Inflammatory macrophage treated with lipopolysaccharide for 4 hours (primary cell): ENCODE measurements around the gene TTLL11.
A peak's percentile ranks its signal among the peaks of the same experiment; 100 is the strongest.

ENCODE experiments used
- DNase-seq: peaks from one replicate; pipeline ENCODE4 v3.0.0-alpha.2; 2020

TTLL11 gene

DNA sequence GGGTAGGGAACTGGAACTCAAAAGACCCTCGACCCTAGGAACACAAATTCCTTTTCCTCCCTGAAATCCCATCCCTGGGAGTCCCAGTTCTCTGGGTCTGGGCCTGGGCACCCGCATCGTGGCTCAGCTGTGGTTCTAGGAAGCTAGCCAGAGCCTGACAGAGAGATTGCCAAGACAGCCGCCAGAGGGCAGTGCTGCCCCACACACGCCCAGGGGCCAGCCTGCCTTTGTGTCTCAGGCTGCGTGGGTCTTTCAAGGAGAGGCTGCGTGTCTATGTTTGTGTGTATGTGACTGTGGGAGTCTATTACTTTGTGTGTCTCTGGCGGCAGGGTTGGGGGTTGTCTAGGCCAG is 32.0 kb upstream of the TTLL11 start:
- DNase-seq, result peak; percentile 67

DNA sequence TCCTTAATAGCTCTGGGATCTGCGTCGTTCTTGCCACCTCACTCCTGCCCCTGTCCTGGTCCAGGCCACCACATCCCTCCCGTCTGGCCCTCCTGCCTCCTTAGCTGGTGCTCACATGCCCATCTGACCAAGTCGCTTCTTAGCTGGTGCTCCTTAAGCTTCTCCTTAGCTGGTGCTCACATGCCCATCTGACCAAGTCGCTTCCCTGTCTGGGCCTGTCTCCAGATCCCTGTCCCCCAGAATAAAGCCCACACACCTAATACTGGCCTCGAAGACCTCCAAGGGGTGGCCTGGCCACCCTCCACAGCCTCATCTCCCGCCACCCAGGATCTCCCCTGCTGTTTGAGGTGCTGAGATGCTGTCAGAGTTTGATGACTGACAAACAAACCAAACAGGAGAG is 31.4 kb upstream of the TTLL11 start:
- DNase-seq, result no peak

DNA sequence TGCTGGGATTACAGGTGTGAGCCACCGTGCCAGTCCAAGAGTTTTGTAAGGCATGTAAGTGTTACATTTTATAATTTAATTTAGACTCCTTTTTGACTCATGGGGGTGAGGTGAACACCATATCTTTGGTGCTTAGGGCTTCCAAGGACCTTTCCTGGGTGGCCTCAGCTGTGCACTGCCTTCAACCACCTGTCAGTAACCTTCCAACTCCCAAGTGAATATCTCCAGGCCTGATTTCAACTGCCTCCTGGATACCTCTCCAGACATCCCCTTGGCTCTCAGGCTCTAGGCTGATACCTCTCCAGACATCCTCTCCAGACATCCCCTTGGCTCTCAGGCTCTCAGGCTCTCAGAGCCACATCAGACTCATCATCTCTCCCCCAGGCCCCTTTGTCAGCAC is 30.9 kb upstream of the TTLL11 start:
- no peak for DNase-seq

DNA sequence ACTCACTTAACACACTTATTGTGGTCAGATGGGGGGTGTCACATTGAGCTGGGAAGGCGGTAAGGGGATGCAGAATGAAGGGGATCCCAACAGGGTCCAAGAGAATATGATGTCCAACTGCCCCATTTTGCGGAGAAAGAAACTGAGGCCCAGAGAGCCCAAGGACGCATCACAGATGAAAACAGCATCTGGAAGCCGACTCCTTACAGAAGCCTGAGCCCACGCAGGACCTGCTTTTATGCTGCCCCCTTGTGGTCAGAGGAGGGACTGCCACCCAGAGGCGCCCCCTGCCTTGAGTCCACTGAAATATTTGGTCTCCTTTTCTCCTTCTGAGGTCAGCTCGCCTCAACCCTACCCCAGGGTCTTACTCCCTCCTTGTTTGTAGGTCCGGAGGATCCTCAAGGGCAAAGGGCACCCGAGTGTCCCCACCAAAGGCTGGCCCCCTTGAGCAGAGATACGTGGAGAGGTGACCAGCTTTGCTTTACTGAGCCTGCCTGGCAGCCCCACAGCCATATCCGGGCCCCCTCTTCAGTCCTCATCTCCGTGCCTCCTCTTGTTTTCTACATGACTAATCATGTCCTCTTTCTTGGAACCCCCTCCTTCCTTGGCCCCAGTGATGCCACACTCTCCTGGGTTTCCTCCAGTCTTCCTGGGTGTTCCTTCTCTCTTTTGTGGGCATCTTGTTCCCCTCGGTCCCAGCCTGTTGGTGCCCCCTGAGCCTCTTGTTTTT is 30.0 kb upstream of the TTLL11 start:
- DNase-seq, result peak; percentile 55

DNA sequence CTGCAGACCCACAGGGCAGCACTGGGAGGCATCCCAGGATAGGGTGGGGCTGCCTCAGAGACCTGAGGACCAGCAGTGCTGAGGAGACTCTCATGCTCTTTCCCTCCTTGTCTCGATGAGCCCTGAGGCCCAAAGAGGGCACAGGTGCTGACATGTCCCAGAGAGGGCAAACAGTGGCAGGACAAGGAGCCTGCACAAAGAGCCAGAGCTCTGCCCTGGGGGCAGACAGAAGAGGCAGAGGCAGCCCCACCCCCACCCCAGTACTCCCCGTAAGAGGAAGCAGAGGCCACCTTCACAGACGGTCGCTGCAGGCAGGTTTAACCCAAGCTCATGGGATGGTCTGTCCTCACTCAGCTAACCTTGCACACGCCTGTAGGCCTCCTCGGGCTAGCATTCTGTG is 29.4 kb upstream of the TTLL11 start:
- DNase-seq, result no peak

DNA sequence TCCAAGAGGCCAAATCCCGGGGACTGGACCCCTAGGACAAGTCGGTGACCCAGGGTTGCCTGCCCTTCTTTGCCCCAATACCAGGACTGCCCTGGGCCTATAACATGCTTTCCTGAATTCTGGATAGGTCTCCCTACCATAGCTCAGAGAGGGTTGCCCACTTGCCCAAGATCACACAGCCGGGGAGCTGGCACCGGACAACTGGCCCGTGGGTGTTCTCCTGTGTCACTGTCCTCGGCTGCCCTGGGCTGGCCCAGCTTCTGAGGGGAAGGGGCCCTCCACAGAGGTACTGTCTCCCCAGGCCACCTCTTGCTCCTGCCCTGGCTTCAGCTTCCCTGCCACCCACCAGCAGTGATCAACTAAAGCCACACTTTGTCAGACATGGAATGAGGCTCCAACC is 28.8 kb upstream of the TTLL11 start:
- no peak for DNase-seq

DNA sequence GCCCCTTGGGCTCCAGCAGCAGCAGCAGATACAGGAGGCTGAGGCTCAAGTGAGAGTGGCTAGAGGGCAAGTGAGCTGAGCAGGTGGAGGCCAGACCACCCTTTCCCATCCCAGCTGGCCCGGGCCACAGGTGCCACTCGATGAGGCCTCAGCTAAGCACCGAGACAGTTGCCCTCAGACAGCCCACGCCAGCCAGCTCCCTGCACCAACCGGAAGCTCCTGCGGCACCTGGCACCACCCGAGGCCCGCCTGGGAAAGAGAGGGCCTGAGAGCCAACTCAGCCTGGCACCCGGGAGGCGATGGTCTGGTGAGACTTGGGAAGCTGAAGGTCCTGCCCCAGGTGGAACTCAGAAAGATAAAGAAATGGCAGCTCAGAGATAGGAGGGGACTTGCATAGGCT is 28.3 kb upstream of the TTLL11 start:
- DNase-seq, result no peak

DNA sequence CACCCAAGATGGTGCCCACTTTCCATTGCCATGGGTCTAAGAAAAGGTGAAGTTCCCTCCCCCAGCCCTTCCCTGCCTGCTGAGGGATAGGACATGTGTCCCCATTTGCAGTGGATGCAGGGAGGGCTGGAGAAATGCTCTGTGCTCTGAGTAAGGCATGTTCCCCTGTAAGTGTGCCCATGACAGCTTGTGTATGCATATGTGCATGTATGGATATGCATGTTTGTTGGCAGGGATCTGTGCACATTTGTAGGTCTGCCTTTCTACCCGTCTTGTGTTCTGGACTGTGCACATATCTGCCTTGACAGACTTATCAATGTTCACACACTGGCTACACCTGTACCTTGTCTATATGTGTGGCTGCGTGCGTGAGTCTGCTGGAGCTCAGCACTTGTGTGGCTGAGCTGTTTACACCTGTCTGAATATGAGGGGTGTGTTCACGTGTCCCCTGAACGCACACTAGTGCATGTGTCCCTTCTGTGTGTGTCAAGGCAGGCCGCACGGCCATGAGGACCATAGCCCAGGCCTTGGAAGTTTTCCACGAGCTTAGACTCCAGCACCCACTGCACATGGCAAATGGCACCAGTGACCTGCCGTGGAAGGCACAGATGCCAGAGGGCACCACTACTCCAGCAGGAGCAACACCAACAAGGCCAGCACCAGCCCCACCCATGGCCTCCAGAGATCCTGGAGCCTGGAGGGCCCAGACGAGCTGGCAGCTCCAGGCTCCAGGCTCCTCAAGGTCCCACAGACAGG is 27.4 kb upstream of the TTLL11 start:
- DNase-seq, result no peak

DNA sequence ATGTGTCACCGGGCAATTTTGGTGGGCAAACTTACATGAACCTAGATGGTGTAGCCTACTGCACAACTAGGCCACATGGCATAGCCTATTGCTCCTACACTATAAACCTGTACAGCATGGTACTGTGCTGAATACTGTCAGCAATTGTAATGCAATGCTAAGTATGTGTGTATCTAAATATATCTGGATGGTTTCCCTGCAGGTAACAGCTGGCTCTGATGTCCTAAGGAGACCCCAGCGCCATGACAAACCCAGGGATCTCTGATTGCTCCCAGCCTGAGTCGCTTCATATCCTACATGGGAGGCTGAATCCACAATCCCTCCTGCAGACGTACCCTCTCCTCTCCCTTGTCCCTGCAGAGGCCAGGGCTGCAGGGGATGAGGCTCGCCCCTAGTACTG is 26.6 kb upstream of the TTLL11 start:
- DNase-seq, result no peak

DNA sequence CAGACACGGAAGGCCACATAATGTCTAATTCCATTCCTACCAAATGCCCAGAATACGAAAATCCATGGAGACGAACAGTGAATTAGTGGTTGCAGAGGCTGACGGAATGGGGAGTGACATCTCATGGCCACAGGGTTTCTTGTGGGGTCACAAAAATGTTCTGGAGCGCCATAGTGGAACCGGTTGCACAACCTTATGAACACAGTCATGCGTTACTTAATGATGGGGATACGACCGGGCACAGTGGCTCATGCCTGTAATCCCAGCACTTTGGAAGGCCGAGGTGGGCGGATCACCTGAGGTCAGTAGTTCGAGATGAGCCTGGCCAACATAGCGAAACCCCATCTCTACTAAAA is 26.0 kb upstream of the TTLL11 start:
- DNase-seq, result no peak

DNA sequence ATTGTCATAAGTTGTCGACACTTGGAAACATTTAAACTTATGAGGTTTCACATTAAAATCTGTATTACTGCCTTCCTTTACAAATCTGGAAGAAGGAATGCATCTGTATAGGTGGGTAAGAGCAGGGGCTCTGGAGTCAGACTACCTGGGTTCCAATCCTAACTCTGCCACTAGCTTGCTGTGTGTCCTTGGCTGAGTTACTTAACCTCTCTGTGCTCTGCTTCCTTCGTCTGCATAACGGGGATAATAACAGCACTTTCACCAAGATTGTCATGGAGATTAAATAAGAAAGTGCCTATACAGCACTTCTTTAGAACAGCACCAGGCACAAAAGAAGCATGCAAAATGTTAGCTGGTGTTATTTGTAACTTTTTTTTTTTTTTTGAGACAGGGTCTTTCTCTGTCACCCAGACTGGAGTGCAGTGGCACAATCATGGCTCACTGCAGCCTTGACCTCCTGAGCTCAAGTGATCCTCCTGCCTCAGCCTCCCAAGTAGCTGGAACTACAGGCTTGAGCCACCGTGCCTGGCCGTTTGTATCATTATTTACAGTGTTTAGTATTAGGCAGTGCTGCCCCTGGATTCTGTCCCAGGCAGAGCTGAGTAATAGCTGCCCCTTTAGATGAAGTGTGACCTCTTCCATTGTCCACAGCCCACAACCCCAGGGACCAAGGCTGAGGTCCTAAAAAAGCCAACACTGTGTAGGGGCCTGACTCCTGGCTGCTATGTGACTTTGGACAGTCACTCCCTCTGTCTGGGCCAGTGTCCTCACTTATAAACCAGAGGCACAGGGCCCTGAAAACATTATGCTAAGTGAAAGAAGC is 25.4 kb upstream of the TTLL11 start:
- DNase-seq, result no peak

DNA sequence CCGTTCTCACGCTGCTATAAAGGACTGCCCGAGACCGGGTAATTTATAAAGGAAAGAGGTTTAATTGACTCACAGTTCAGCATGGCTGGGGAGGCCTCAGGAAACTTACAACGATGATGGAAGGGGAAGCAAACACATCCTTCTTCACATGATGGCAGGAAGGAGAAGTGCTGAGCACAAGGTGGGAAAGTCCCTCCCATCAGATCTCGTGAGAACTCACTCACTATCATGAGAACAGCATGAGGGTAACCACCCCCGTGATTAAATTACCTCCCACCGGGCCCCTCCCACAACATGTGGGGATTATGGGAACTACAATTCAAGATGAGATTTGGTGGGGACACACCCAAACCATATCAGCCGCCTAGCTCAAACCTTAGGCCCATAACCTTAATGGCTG is 24.1 kb upstream of the TTLL11 start:
- peak; percentile 17 for DNase-seq

DNA sequence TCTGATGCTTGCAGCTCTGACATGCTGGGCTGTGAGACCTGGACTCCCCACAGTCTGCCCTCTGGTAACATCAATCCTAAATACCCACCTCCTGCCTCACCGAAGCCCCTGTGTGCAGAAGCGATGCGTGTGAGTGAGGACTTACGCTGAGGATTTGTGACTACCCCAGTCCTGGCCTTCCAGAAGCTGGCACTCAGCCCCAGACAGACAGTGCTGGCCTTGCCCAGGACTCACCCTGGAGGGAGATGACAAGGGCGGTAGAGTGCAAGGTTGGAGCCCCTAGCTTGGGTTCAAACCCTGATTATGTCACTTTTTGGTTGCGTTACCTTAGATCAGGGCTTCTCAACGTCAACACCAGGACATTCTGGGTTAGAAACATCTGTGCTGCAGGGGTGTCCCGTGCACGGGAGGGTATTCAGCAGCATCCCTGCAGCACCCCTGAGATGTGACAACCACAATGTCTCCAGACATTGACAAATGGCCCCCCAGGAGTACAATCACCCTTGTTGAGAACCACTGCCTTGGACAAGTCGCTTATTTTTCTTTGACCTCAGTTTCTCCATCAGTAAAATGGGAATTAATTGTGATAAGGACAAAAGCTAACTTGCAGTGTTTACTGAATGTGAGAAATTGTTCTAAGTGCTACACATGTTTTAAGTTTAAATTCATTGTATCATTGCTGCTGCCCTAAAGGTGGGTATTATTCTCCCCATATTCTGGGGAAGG is 23.5 kb upstream of the TTLL11 start:
- DNase-seq, result no peak

DNA sequence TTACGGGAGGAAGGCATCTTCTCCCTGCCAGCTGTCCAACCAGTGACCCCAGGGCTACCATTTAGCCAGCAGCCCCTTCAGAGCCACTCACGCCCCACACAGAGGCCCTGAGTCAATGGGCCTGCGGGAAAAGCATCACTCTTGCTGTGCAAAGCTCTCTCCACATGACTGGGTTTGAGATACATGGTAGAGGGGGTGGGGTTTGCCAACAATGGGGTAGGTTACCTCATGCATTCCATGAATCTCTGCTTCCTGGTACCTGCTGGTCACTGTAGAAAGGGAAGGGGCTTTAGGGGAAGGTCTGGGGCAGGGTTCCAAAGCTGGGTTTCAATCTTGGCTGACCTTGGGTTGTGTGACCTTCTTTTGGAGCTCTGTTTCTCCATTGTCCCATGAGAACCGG is 22.9 kb upstream of the TTLL11 start:
- no peak for DNase-seq

DNA sequence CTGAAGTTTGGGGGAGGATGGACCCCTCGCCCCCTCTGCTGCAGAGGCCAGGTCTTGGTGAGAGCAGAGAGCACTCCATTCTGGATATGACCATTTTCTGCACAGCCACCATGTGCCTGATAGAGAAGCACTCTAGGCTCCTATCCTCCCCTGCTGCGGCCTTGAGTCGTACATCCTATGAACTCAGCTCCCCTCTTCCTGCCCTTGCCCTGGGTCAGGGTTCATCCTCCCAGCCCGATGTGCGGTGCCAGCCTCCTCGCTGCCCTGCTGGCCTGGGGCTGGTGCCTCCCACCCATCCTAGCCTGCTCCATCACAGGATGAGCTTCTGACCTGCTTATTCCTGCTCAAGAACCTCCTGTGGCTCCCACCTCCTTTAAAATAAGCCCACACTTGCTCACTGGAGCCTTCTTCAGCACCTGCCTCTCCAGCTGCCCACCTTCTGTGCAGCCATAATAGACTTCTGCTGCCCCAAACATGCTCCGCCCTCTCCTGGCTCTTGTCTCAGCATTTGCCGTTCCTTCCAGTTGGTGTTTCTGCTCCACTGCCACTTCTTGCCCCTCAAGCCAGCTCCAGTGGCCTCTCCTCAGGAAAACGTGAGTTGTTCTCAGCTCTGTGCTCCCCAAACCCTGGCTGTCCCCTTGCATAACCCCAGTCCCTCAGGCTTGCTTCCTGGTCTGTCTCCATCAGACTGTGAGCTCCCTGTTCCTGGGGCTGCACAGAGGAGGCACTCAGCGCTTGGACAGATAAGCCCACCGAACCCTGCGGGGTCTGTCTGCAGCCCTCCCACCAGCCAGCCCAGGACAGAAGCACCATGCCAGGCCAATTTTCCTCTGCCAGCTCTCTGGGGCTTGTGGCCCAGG is 22.3 kb upstream of the TTLL11 start:
- no peak for DNase-seq

DNA sequence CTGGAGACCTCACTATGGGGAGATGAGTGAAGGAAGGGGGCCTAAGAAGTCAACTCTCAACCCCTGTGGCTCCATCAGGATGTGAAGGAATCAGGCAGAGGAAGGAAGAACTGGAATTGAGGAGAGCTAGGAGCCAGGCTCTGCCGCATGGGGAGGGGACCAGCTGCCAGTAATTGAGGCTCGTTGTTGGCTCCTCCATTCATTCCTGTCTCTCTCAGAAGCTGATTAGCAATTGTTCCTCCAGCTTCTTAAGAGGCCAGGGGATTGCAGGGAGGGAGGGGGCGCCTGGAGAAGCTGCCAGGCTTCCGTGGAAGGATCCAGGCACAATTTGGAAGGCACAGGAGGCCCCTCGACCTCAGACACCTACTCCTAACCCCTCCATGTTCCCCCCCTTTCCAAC is 20.5 kb upstream of the TTLL11 start:
- no peak for DNase-seq

DNA sequence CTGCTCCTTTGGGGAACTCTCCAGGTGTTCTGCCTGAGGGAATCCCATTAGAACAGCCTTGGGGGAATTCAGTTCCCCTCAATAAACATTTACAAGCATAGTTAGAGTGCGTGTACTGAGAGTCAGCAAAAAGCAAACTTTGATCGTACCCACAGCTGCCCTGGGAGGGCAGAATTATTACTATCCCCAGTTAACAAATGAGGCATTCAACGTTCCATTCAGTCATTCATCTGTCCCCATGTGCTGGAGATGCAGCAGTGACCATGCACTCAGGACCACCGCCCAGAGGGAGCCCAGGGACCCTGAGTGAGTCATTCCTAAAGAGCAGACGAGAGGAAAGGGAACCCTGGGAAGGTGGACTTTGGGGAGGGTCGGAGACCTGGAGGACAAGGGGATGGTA is 19.1 kb upstream of the TTLL11 start:
- DNase-seq, result no peak

DNA sequence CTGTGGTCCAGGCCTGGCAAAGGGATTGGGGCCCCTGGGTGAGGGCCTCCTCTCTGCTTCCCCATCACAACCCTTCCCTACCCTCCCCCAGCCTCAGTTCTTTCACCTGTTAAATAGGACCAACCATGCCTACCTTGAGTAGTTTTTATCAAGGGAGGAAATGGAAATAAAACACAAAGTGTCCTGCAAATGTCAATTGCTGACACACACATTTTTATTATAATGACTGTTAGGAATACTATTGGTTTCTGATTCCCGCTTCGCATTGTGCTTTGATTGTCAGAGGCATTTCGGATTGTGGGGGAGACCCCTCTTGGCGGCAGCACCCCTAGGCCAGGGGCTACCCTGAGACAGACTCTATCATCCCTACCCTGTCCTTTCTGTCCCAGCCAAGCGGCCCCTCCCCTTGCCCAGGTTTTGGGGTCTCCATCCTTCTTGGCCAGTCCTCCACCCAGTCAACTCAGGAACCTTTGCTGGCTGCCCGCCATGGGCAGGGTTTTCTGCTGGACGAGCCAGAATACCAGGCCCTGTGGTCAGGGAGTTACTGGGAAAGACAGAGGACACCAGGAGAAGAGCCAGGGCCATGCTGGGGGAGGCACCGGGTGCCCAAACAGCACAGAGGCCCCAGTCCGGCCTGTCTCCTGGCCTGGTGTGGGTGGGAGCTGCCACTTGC is 18.4 kb upstream of the TTLL11 start:
- no peak for DNase-seq

DNA sequence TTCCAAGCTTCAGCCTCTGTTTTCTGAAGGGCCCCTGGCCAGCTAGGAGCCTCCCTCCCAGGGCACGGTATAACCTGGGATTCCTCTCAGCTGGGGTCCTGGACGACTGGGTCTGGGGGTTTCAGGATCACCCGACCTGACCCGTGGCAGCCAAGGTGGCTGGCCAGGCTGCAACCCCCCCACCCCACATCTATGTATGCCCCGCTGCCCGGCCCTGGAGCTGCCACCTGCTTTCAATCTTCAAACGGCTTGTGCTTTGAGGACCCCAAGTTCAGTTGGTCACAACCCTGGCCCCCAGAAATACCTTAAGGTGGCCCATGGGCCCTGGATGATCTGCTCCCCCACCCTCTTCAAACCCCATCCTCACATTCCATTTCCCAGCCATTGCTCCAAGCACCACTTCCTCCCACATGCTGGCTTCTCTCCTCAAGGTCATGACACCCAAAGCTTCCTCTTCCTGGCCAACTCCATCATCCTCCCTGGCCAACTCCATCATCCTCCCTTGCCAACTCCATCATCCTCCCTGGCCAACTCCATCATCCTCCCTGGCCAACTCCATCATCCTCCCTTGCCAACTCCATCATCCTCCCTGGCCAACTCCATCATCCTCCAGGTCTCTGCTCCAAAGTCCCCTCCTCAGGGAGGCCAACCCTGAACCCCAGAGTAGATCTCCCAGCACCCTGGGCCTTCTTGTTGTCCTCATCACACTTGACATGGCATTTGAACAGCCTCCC is 17.2 kb upstream of the TTLL11 start:
- no peak for DNase-seq

DNA sequence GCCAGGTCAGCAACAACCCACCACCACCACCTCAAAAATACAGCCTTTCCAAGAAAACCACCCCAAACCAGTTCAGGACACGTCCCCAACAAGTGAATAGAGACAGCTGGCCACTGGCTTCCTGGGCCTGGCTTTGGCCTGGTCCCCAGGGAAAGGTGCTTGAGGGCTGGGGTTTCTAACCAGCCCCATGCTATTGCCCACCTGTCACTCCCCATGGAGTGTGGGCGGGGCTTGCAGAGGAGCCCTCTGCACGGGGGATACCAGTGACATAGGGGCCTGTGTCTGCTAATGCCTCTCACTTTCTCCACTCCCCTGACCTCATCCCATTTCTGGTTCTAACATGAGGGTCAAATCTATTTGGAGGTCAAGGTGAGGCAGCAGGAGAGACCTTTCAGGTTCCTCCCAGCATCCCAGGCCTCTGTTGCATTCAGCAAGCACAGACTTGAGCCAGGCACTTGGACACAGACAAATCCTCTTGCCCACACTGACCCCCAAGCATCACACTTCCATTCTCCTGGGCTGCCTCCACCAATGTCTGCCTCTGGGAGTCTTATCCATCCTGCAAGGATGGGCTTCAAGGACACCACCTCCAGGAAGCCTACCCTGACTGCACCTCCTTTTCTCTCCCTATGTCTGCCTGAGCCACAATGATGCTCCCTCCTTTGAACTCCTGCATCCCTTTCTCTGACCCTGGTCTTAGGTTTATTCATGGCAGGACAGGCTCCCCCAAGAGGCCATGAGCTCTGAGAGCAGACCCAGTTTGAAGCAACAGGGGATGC is 16.1 kb upstream of the TTLL11 start:
- DNase-seq, result no peak
